ENCODE measurements around the gene ZNF391.

The ZNF391 gene

DNA sequence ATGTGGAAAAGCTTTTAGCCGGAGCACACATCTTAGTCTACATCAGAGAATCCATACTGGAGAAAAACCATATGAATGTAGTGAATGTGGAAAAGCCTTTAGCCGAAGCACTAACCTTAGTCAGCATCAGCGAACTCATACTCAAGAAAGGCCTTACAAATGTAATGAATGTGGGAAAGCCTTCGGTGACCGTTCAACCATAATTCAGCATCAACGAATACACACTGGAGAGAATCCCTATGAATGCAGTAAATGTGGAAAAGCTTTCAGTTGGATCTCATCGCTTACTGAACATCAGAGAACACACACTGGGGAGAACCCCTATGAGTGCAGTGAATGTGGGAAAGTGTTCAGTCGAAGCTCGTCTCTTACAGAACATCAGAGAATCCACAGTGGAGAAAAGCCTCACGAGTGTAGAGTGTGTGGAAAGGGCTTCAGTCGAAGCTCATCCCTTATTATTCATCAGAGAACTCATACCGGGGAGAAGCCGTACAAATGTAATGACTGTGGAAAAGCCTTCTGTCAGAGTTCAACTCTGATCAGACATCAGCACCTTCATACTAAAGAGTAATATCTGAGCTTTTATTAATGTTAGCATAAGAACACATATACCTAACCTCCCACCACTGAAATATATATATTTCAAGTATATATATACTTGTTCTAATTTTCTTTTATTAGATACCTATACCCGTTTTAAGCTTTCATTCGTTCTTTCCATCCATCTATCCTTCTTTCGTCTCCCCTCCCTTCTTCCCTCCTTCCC is 12.5 kb downstream of the ZNF391 start:
- H3K4me2 ChIP-seq (ENCODE audit: low read length): no peak overlapping the region
- peaks cover 57% of the 10 kb centered on the region for H3K36me3 ChIP-seq (ENCODE audit: insufficient read depth, low read length)
- H4K20me1 ChIP-seq (ENCODE audit: insufficient read depth, low read length): no peaks in the 10 kb centered on the region
- no peak overlapping the region for H3K9ac ChIP-seq (ENCODE audit: low read length)
- H3K4me1 ChIP-seq (ENCODE audit: insufficient read depth, low read length, severe bottlenecking): no peaks in the 10 kb centered on the region
- H3K27ac ChIP-seq (ENCODE audit: low read depth, low read length, poor library complexity, severe bottlenecking): no peak overlapping the region
- no peak overlapping the region for H2AFZ ChIP-seq (ENCODE audit: low read length)
- no peak overlapping the region for H3K4me3 ChIP-seq (ENCODE audit: low read depth, low read length, poor library complexity, severe bottlenecking)
- no peaks in the 10 kb centered on the region for H3F3A ChIP-seq (ENCODE audit: insufficient read depth, low read length)
- TF ChIP-seq EZH2 (IDR thresholded peaks at IDR 0.05; ENCODE audit: borderline replicate concordance, low read length): no peak
- TF ChIP-seq, protein P1, sequence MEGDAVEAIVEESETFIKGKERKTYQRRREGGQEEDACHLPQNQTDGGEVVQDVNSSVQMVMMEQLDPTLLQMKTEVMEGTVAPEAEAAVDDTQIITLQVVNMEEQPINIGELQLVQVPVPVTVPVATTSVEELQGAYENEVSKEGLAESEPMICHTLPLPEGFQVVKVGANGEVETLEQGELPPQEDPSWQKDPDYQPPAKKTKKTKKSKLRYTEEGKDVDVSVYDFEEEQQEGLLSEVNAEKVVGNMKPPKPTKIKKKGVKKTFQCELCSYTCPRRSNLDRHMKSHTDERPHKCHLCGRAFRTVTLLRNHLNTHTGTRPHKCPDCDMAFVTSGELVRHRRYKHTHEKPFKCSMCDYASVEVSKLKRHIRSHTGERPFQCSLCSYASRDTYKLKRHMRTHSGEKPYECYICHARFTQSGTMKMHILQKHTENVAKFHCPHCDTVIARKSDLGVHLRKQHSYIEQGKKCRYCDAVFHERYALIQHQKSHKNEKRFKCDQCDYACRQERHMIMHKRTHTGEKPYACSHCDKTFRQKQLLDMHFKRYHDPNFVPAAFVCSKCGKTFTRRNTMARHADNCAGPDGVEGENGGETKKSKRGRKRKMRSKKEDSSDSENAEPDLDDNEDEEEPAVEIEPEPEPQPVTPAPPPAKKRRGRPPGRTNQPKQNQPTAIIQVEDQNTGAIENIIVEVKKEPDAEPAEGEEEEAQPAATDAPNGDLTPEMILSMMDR (IDR thresholded peaks at IDR 0.05; ENCODE audit: low read length): no peak
- H3K79me2 ChIP-seq (ENCODE audit: insufficient read depth, low read length): no peaks in the 10 kb centered on the region
- H3K9me3 ChIP-seq (ENCODE audit: low read length): peaks cover 45% of the 10 kb centered on the region
- no peaks in the 10 kb centered on the region for H3K9me2 ChIP-seq (ENCODE audit: low read depth, low read length)
- H3K27me3 ChIP-seq (ENCODE audit: insufficient read depth, low read length): no peaks in the 10 kb centered on the region

DNA sequence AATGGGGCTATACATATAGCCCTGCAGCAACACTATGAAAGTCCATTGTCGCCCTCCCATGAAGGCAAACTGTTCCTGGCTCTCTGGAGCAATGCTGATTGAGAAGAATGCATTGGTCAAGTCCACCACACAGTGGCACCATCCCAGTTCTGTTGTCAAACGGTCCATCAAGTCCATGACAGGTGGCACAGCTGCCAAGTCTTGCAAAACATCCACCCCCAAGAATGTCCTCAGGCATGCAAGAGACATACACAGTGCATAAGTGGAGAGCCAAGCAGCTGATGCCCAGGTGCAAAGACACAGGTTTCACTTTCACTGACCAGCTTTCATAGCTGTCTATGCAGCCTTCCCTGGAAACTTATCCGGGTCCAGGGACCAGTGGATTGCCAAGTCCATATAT is 17.5 kb downstream of the ZNF391 start:
- Histone ChIP-seq H3K79me2 (ENCODE audit: insufficient read depth, low read length) (no peaks in the 10 kb centered on the region), H3K9ac (ENCODE audit: low read length) (no peak overlapping the region)

DNA sequence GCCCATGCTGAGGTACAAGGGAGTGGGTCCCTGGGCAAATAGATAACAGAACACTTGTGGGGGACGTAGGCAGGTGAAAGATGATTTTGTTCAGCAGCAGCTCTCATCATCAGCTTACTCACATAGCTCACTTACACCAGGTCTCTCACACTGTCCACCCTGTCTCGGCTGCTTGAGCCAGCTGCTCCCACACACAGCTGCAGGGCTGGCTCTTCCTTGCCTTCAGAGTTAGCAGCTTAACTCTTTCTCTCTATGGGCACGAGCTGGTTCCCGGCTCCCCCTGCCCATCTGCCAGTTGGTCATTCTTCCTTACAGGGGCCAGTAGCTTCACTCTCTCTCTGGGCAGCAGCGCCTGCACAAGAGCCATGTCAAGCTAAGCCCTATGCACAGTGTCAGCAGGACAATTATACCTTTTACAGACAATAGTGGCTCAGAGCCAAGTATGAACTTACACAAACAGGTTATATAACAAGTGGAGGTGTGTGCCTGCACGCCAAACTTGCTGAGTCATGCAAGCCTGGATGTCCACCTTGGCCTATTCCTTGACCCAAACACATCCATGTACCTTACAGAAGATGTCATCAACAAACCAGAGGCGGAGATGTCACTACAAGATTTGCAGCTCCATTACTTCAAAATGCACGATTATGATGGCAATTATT is 18.7 kb downstream of the ZNF391 start:
- no peaks in the 10 kb centered on the region for H3K27me3 ChIP-seq (ENCODE audit: insufficient read depth, low read length)
- H4K20me1 ChIP-seq (ENCODE audit: insufficient read depth, low read length): no peaks in the 10 kb centered on the region
- no peak overlapping the region for H3K9ac ChIP-seq (ENCODE audit: low read length)
- H3K4me3 ChIP-seq (ENCODE audit: low read depth, low read length, poor library complexity, severe bottlenecking): no peak overlapping the region
- H3K79me2 ChIP-seq (ENCODE audit: insufficient read depth, low read length): no peaks in the 10 kb centered on the region
- TF ChIP-seq, protein P1 (IDR thresholded peaks at IDR 0.05; ENCODE audit: low read length): no peak
- TF ChIP-seq EZH2 (IDR thresholded peaks at IDR 0.05; ENCODE audit: borderline replicate concordance, low read length): no peak
- no peaks in the 10 kb centered on the region for H3K9me2 ChIP-seq (ENCODE audit: low read depth, low read length)
- no peak overlapping the region for H3K4me2 ChIP-seq (ENCODE audit: low read length)
- H3K4me1 ChIP-seq (ENCODE audit: insufficient read depth, low read length, severe bottlenecking): no peaks in the 10 kb centered on the region
- no peak overlapping the region for H3K27ac ChIP-seq (ENCODE audit: low read depth, low read length, poor library complexity, severe bottlenecking)
- no peaks in the 10 kb centered on the region for H3K36me3 ChIP-seq (ENCODE audit: insufficient read depth, low read length)
- peaks cover 5% of the 10 kb centered on the region; the same call in 1 of the 2 replicates for H3K9me3 ChIP-seq (ENCODE audit: low read length)
- H2AFZ ChIP-seq (ENCODE audit: low read length): no peak overlapping the region
- H3F3A ChIP-seq (ENCODE audit: insufficient read depth, low read length): no peaks in the 10 kb centered on the region

More for the DNA sequence above, 17.5 kb downstream of the ZNF391 start:
- H3K4me2 ChIP-seq (ENCODE audit: low read length): no peak overlapping the region
- H3F3A ChIP-seq (ENCODE audit: insufficient read depth, low read length): no peaks in the 10 kb centered on the region
- H2AFZ ChIP-seq (ENCODE audit: low read length): no peak overlapping the region
- H3K27me3 ChIP-seq (ENCODE audit: insufficient read depth, low read length): no peaks in the 10 kb centered on the region
- H3K4me3 ChIP-seq (ENCODE audit: low read depth, low read length, poor library complexity, severe bottlenecking): no peak overlapping the region
- H3K9me3 ChIP-seq (ENCODE audit: low read length): peaks cover 14% of the 10 kb centered on the region; the same call in 1 of the 2 replicates
- TF ChIP-seq EZH2 (IDR thresholded peaks at IDR 0.05; ENCODE audit: borderline replicate concordance, low read length): no peak
- TF ChIP-seq, protein P1 (IDR thresholded peaks at IDR 0.05; ENCODE audit: low read length): no peak
- H3K4me1 ChIP-seq (ENCODE audit: insufficient read depth, low read length, severe bottlenecking): no peaks in the 10 kb centered on the region
- H3K27ac ChIP-seq (ENCODE audit: low read depth, low read length, poor library complexity, severe bottlenecking): no peak overlapping the region
- no peaks in the 10 kb centered on the region for H4K20me1 ChIP-seq (ENCODE audit: insufficient read depth, low read length)
- peaks cover 9% of the 10 kb centered on the region for H3K36me3 ChIP-seq (ENCODE audit: insufficient read depth, low read length)
- no peaks in the 10 kb centered on the region for H3K9me2 ChIP-seq (ENCODE audit: low read depth, low read length)
